ENCODE results near the gene DNAJB1.

- TF ChIP-seq POLR2A (IDR thresholded peaks at IDR 0.05; ENCODE audit: low read depth, low read length) = no peak
- TF ChIP-seq POLR2AphosphoS5 (IDR thresholded peaks at IDR 0.05; ENCODE audit: low read depth, low read length) = no peak
- no peak for TF ChIP-seq TAF1 (IDR thresholded peaks at IDR 0.05; ENCODE audit: low read depth, low read length)
Observed at GRCh38 chr19:14478113-14478545, 40.1 kb downstream of the DNAJB1 start.

Measured in GM12891 (cell line).